DND-41 (cell line): ENCODE measurements around the gene SGMS1.

Experiments
- ATAC-seq: fragments of 200-7000 bp; cut with Tn5 transposase; 3 replicates; pipeline ENCODE4 v1.9.1; 2021; ENCODE audit warnings: low read depth; ENCODE audit not compliant: insufficient read depth
- DNase-seq: peaks from one replicate; pipeline ENCODE4 v3.0.0-alpha.2; 2020
- H2AFZ ChIP-seq: 2 replicates; pipeline ENCODE4 v1.6.0; 2012; ENCODE audit warnings: low read depth, low read length
- H3K27ac ChIP-seq: 2 replicates; pipeline ENCODE4 v1.5.1; 2012; ENCODE audit warnings: low read length, inconsistent platforms
- H3K27me3 ChIP-seq: fragments of 200-600 bp; sonication (generic); 2 replicates; pipeline ENCODE4 v1.6.0; 2012; ENCODE audit warnings: low read length, mild to moderate bottlenecking, inconsistent platforms; ENCODE audit not compliant: insufficient read depth, poor library complexity
- H3K36me3 ChIP-seq: 2 replicates; pipeline ENCODE4 v1.5.1; 2012; ENCODE audit warnings: low read length, inconsistent platforms; ENCODE audit not compliant: insufficient read depth
- H3K4me1 ChIP-seq: 2 replicates; pipeline ENCODE4 v1.5.1; 2012; ENCODE audit warnings: mild to moderate bottlenecking, low read length; ENCODE audit not compliant: insufficient read depth
- H3K4me2 ChIP-seq: 2 replicates; pipeline ENCODE4 v1.6.0; 2012; ENCODE audit warnings: mild to moderate bottlenecking, moderate library complexity, low read length, inconsistent platforms; ENCODE audit not compliant: insufficient read depth
- H3K4me3 ChIP-seq, 2 experiments: fragments of 200-600 bp in 1 of 2; shearing (Covaris generic) in 1 of 2; 2 replicates each; pipeline ENCODE4 v1.5.1; 2012 to 2016; ENCODE audit warnings: inconsistent platforms in 2 of 2, low read length in 2 of 2, mild to moderate bottlenecking in 2 of 2, low read depth in 1 of 2, moderate library complexity in 1 of 2
- H3K79me2 ChIP-seq: 2 replicates; pipeline ENCODE4 v1.6.0; 2012; ENCODE audit warnings: low read length, inconsistent platforms; ENCODE audit not compliant: insufficient read depth
- H3K9ac ChIP-seq: 2 replicates; pipeline ENCODE4 v1.6.0; 2012; ENCODE audit warnings: low read depth, mild to moderate bottlenecking, inconsistent platforms, low read length, moderate library complexity
- H3K9me3 ChIP-seq: 2 replicates; pipeline ENCODE4 v1.5.1; 2012; ENCODE audit warnings: low read length, moderate library complexity, mild to moderate bottlenecking, inconsistent platforms; ENCODE audit not compliant: insufficient read depth, severe bottlenecking
- H4K20me1 ChIP-seq: 2 replicates; pipeline ENCODE4 v1.6.0; 2012; ENCODE audit warnings: low read length; ENCODE audit not compliant: insufficient read depth
- CTCF ChIP-seq: IDR thresholded peaks from 2 replicates; pipeline ENCODE4 v1.5.1; 2012; ENCODE audit warnings: borderline replicate concordance, low read length, moderate library complexity, mild to moderate bottlenecking; ENCODE audit not compliant: poor library complexity, severe bottlenecking; ENCODE audit errors: extremely low read depth
- EZH2 ChIP-seq: IDR thresholded peaks from 3 replicates; pipeline ENCODE4 v1.6.1; 2012; ENCODE audit warnings: borderline replicate concordance, low read depth, mild to moderate bottlenecking, moderate library complexity, low read length, inconsistent platforms; ENCODE audit not compliant: severe bottlenecking

The SGMS1 gene

GRCh38 chr10:50508315-50509051, 115.3 kb downstream of the SGMS1 start:
- Histone ChIP-seq H3K27me3 (no peaks in the 10 kb centered on the region), H3K9me3 (no peaks in the 10 kb centered on the region), H3K79me2 (no peaks in the 10 kb centered on the region), H3K9ac (no peak overlapping the region), H4K20me1 (no peaks in the 10 kb centered on the region), H3K4me3 (no peak overlapping the region), H2AFZ (no peak overlapping the region), H3K4me1 (no peaks in the 10 kb centered on the region), H3K36me3 (no peaks in the 10 kb centered on the region), H3K4me2 (no peak overlapping the region), H3K27ac (no peak overlapping the region)
- no peak for DNase-seq
- ATAC-seq, result no peak
- TF ChIP-seq EZH2 (no peak), CTCF (no peak)

- Histone ChIP-seq H4K20me1 (no peaks in the 10 kb centered on the region), H3K4me1 (no peaks in the 10 kb centered on the region), H3K4me2 (no peak overlapping the region), H3K27ac (no peak overlapping the region), H3K9ac (no peak overlapping the region), H2AFZ (no peak overlapping the region), H3K36me3 (no peaks in the 10 kb centered on the region), H3K27me3 (no peaks in the 10 kb centered on the region), H3K4me3 (no peak overlapping the region), H3K79me2 (no peaks in the 10 kb centered on the region), H3K9me3 (no peaks in the 10 kb centered on the region)
- ATAC-seq (no peak), DNase-seq (no peak)
- TF ChIP-seq EZH2 (no peak), CTCF (no peak)
Measured at GRCh38 chr10:50506861-50507573, 116.7 kb downstream of the SGMS1 start.

- no peak overlapping the region for H2AFZ ChIP-seq
- H3K4me3 ChIP-seq, result no peak overlapping the region
- no peaks in the 10 kb centered on the region for H3K36me3 ChIP-seq
- H3K27me3 ChIP-seq, result no peaks in the 10 kb centered on the region
- TF ChIP-seq EZH2 (no peak), CTCF (no peak)
- no peaks in the 10 kb centered on the region for H4K20me1 ChIP-seq
- H3K79me2 ChIP-seq, result no peaks in the 10 kb centered on the region
- ATAC-seq (no peak), DNase-seq (no peak)
- no peak overlapping the region for H3K9ac ChIP-seq
- H3K4me1 ChIP-seq, result no peaks in the 10 kb centered on the region
- H3K27ac ChIP-seq, result no peak overlapping the region
- H3K9me3 ChIP-seq, result no peaks in the 10 kb centered on the region
- H3K4me2 ChIP-seq, result no peak overlapping the region
Measured at GRCh38 chr10:50504389-50504788, 119.4 kb downstream of the SGMS1 start.
